Activated CD4-positive, alpha-beta memory T cell treated with anti-CD3 and anti-CD28 coated beads, Interleukin-2, amount 10 ng/mL, durations not matched to agents 7 days and 5 days (primary cell): Measurements from ENCODE around the gene MRPS11. TPM values are rescaled to one million over a fixed set of nuclear protein-coding genes. Genes with fewer than 3 reads are reported as not detected.

Source experiments
- CTCF ChIA-PET: fragments of 350-600 bp; sonication (Branson Sonifier 250); formaldehyde crosslinking; loops from one replicate; lab custom pipeline; 2021; ENCODE audit warnings: antibody characterized with exemption, inconsistent platforms; lab: Charles Lee
- POLR2A ChIA-PET: fragments of 350-600 bp; sonication (Branson Sonifier 250); formaldehyde crosslinking; loops from one replicate; lab custom pipeline; 2021; ENCODE audit warnings: antibody characterized with exemption; lab: Charles Lee
- DNase-seq: peaks from one replicate; pipeline ENCODE4 v3.0.0-alpha.2; 2020
- H3K27ac Mint-ChIP-seq: one replicate; pipeline ENCODE4 v1.8.0; 2021; ENCODE audit warnings: mild to moderate bottlenecking, mixed read lengths
- H3K27me3 Mint-ChIP-seq: one replicate; pipeline ENCODE4 v1.8.0; 2021; ENCODE audit warnings: mixed read lengths
- H3K36me3 Mint-ChIP-seq: one replicate; pipeline ENCODE4 v1.8.0; 2021; ENCODE audit warnings: low read depth, mixed read lengths
- H3K4me1 Mint-ChIP-seq: one replicate; pipeline ENCODE4 v1.8.0; 2021; ENCODE audit warnings: mixed read lengths
- H3K4me3 Mint-ChIP-seq: one replicate; pipeline ENCODE4 v1.8.0; 2021; ENCODE audit warnings: mild to moderate bottlenecking, mixed read lengths
- H3K9me3 Mint-ChIP-seq: one replicate; pipeline ENCODE4 v1.8.0; 2021; ENCODE audit warnings: mixed read lengths
- total RNA-seq, 2 experiments: library from RNA; stranded (reverse); gene quantifications; one replicate each; pipeline ENCODE4 v1.2.3, GENCODE V29; 2021

The MRPS11 gene
- total RNA-seq, 2 experiments from 2014 or later = 48.5 to 50.3 TPM

DNA sequence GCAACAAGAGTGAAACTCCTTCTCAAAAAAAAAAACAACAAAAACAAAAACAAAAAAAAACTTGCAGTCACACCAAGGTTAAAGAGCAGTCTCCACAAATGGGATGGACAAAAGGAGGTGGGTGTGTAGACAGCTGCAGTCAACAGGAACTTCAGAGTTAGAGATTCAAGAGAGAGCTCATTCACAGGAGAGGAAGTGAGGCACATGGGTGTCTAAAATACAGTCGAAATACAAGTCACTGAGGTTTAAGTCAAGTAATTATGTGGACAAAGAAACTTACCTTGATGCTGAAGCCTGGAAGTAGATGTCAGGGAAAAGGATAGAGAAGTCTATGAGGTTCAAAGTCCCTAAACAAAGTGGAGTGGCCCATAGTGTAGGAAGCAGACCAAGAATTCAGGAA lies 14.8 kb downstream of the MRPS11 start:
- CTCF ChIA-PET = no interaction called here
- POLR2A ChIA-PET = no interaction called here

DNA sequence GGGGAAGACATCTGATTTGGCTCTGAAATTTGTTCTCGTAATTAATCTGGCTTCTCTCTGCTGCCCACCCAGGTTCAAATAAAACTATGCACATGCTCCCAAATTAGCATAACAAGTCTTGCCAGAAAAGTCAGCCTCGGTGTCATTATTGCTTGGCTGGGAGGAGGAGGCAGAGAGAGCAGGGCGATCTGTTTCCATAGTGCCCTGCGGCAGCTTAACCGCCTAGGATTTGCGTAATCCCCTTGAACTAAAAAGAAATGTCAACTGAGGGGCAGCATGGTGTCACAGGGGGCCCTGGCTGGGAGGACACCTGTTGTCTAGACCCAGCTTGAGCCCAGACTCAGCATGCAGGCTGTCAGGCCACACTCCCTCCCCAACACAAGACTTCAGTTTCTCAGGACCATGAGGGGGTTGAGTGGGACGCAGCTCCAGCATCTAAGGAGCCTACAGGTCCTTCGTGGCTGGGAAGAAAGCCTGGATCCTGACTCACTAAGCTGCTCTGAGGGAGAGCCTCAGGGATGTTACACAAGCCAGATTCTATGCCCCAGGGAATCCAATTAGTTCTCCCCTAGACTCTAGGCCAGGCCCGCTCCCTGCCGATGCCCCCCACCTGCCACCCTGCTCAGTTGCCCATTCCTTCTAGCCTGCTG lies 17.3 kb downstream of the MRPS11 start:
- H3K4me3 Mint-ChIP-seq = no peak overlapping the region
- no peaks in the 10 kb centered on the region for H3K4me1 Mint-ChIP-seq
- ChIA-PET POLR2A (no interaction called here), CTCF (no interaction called here)
- no peaks in the 10 kb centered on the region for H3K27me3 Mint-ChIP-seq
- H3K36me3 Mint-ChIP-seq = no peaks in the 10 kb centered on the region
- no peaks in the 10 kb centered on the region for H3K9me3 Mint-ChIP-seq
- DNase-seq = no peak
- H3K27ac Mint-ChIP-seq = no peak overlapping the region

More for the DNA sequence above, 14.8 kb downstream of the MRPS11 start:
- Mint-ChIP-seq H3K4me3 (no peak overlapping the region), H3K9me3 (no peaks in the 10 kb centered on the region), H3K27ac (no peak overlapping the region), H3K36me3 (peaks cover 8% of the 10 kb centered on the region), H3K27me3 (no peaks in the 10 kb centered on the region), H3K4me1 (no peaks in the 10 kb centered on the region)
- DNase-seq = no peak

DNA sequence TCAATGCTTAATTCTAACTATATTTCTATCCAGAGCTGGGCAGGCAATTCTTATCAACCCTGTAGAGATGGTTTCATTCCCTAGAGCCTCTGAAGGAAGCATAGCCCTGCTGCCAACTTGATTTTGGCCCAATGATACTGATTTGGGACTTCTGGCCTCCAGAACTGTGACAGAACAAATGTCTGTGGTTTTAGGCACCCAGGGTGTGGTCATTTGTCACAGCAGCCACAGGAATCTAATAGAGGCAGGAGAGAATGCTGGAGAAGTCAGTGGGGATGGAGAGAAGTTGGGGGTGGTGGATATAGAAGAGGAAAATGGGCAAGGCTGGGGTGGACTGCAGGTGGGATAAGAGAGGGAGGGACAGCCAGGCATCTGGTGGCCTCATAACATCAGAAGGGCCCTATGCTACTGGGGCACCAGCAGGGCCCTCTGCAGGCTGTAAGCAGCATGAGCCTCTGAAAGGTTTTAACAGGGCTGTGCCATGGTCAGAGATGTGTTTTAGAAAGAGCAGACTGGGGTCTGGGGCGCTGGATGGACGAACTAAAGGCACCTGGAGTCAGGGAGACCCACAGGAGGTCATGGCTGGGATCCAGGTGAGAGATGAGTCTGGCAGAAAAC lies 19.8 kb downstream of the MRPS11 start:
- H3K4me3 Mint-ChIP-seq = no peak overlapping the region
- H3K4me1 Mint-ChIP-seq = no peaks in the 10 kb centered on the region
- H3K36me3 Mint-ChIP-seq = no peaks in the 10 kb centered on the region
- H3K27ac Mint-ChIP-seq = no peak overlapping the region
- no peaks in the 10 kb centered on the region for H3K9me3 Mint-ChIP-seq
- ChIA-PET CTCF (no interaction called here), POLR2A (no interaction called here)
- no peak for DNase-seq
- no peaks in the 10 kb centered on the region for H3K27me3 Mint-ChIP-seq

DNA sequence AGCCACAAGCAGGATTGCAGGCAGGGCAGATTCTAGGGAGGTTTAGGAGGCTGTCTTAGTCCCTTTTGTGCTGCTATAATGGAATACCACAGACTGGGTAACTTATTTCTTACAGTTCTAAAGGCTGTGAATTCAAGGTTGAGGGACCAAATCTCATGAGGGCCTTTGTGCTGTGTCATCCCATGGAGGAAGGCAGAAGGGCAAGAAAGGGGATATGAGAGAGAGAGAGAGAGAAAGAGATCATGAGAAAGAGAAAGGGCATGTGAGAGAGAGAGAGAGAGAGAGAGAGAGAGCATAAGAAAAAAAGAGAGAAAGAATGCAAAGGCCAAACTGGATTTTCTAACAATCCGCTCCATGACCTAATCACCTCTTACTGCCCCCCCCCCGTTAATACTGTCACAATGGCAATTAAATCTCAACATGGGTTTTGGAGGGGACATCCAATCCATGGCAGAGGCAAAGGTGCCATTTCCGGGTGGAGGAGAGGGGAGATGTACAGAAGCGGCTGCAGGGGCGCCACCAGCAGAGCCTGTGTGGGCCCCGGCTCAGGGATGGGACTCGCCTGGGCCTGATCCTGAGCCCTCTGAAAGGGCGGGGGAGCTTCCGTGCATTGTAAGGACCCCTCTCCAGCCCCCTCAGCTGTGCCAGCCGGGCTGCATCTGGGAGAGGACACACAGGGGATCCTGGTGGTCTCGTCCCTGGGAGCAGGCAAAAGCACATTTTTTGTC lies 20.5 kb downstream of the MRPS11 start:
- Mint-ChIP-seq H3K27ac (no peak overlapping the region), H3K27me3 (no peaks in the 10 kb centered on the region), H3K4me1 (no peaks in the 10 kb centered on the region), H3K36me3 (no peaks in the 10 kb centered on the region), H3K4me3 (no peak overlapping the region), H3K9me3 (no peaks in the 10 kb centered on the region)
- DNase-seq = no peak
- ChIA-PET CTCF (no interaction called here), POLR2A (no interaction called here)

DNA sequence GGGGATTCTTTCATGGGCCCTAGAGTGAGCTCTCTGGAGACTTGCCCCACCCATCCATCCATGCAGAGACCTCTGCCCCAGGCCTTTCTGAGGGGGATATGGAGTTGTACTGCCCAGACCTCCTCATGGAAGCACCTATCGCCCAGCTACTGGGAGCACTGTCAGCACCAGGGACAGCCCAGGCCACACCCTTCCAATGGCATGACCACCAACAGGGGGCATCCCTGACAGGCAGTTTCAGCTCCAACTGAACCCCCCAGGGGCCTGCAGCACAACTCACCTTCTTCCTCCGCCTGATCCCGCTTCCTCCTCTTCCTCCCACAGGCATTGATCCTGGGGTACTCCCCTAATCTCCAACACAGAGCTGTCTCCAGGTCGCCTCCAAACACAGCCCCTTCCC lies 21.8 kb downstream of the MRPS11 start:
- Mint-ChIP-seq H3K36me3 (no peaks in the 10 kb centered on the region), H3K9me3 (no peaks in the 10 kb centered on the region), H3K27me3 (no peaks in the 10 kb centered on the region), H3K4me1 (no peaks in the 10 kb centered on the region), H3K4me3 (no peak overlapping the region), H3K27ac (no peak overlapping the region)
- POLR2A ChIA-PET = no interaction called here
- CTCF ChIA-PET = no interaction called here
- DNase-seq = no peak

DNA sequence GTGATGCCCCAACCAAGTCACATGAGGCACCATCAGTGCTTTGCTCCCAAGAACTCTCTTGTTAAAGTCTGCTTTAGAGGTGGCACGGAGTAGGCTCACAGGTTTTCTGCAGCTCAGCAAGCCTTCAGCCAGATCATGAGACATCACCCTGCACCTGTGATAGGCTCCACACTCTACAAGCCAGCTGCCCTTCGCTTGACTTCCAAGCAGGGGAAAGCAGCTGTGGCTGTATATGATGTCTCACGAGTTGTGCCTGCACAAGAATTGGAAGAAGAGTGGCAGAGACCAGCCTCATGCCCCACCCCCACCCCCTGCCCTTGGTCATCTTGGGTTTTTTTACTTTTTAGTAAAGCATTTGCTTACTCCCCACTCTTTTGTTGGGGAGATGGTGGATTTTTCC lies 22.5 kb downstream of the MRPS11 start:
- Mint-ChIP-seq H3K4me3 (no peak overlapping the region), H3K4me1 (no peaks in the 10 kb centered on the region), H3K27me3 (no peaks in the 10 kb centered on the region), H3K27ac (no peak overlapping the region), H3K36me3 (no peaks in the 10 kb centered on the region), H3K9me3 (no peaks in the 10 kb centered on the region)
- no peak for DNase-seq
- POLR2A ChIA-PET = no interaction called here
- CTCF ChIA-PET = no interaction called here

DNA sequence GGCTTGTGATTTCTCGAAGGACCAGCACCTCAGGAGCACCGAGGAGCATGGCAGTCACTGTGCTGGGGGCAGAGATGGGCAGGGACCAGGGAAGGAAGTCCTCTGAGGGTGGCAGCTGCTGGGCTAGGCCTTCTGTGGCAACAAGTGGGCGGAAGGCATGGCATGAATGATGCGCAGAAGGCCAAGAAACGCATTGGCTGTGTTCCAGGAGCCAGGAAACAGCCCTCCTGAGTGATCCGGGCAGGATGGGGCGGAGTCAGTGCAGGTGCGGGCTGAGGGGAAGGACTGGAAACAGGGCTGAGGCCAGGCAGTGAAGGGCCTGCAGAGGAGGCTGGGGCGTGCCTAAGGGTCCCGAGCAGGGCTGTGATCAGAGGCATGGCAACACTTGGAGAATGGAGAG lies 23.6 kb downstream of the MRPS11 start:
- no peaks in the 10 kb centered on the region for H3K27me3 Mint-ChIP-seq
- H3K36me3 Mint-ChIP-seq = no peaks in the 10 kb centered on the region
- no peak for DNase-seq
- ChIA-PET CTCF (no interaction called here), POLR2A (no interaction called here)
- no peaks in the 10 kb centered on the region for H3K4me1 Mint-ChIP-seq
- no peaks in the 10 kb centered on the region for H3K9me3 Mint-ChIP-seq
- H3K27ac Mint-ChIP-seq = no peak overlapping the region
- H3K4me3 Mint-ChIP-seq = no peak overlapping the region

DNA sequence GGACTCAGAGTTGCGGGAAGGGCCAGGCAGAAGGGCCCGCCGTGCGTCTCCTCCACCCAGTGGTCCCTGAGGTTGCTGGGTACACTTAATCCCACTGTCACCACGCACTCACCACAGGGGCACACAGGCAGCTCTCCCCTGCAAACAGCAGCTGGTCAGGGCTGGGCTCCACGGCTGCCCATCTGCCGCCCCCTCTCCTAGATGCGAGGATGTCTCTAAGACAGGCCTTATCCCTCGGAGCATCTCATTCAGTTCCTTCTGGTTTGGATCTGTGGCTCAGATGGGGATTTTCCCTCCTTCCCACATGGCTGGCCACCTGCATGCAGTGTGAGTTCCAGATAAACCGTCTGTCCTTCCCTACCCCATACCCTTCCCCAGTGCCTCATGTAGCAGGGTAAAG lies 26.3 kb downstream of the MRPS11 start:
- Mint-ChIP-seq H3K9me3 (no peaks in the 10 kb centered on the region), H3K27ac (no peak overlapping the region), H3K4me3 (no peak overlapping the region), H3K4me1 (no peaks in the 10 kb centered on the region), H3K36me3 (no peaks in the 10 kb centered on the region), H3K27me3 (no peaks in the 10 kb centered on the region)
- DNase-seq = no peak
- CTCF ChIA-PET = no interaction called here
- POLR2A ChIA-PET = no interaction called here

DNA sequence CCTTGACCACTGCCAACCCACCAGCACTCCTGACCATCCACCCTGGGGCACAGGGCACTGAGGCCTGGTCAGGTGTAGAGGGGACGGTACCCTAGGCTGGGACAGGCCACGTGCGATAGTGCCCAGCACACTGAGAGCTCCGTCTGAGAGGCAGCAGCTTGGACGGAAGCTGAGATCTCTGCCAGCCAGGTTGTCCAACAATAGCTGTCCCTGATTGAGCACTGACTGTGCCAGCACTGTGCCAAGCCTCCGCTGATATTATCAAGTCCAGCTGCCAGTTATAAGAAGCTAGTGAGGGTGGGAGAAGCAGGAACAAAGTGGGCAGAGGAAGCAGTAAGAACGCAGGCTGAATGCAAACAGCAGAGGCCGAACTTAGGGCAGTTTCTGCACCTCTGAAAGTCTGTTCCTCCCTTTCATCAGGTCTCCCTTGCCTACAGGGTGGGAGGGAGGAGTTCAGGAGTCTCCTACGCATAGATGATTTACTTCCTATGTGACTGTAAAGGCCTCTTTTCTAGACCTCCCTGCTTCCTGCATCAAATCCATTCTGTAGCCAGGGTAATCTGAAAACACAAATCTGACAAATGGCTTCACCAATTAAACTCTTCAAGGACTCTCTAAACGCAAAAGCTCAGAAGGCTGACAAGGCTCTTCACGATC lies 29.7 kb downstream of the MRPS11 start:
- Mint-ChIP-seq H3K27ac (no peak overlapping the region), H3K27me3 (no peaks in the 10 kb centered on the region), H3K9me3 (no peaks in the 10 kb centered on the region), H3K4me3 (no peak overlapping the region), H3K4me1 (no peaks in the 10 kb centered on the region), H3K36me3 (no peaks in the 10 kb centered on the region)
- ChIA-PET POLR2A (no interaction called here), CTCF (no interaction called here)
- no peak for DNase-seq

DNA sequence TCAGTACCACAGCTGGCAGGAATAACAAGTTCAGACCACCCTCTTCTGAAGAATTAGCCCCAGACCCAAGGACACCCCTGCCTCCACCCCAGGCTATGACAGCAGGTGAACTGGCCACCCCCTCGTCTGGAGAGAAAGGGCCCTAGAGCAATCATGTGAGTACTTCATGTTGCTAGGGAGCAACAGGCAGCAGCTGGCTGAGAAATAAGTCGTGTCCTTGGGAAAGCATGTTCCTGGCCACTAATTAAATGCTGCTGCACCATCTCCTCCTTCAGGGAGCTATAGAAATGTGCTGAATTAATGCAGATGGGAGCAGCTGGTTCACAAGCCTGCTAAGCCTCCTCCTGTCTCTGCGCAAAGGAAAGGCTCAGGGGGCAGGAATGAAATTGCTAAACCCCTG lies 31.5 kb downstream of the MRPS11 start:
- Mint-ChIP-seq H3K27me3 (no peaks in the 10 kb centered on the region), H3K36me3 (no peaks in the 10 kb centered on the region), H3K27ac (no peak overlapping the region), H3K9me3 (no peaks in the 10 kb centered on the region), H3K4me1 (no peaks in the 10 kb centered on the region), H3K4me3 (no peak overlapping the region)
- no peak for DNase-seq
- POLR2A ChIA-PET = no interaction called here
- CTCF ChIA-PET = no interaction called here

DNA sequence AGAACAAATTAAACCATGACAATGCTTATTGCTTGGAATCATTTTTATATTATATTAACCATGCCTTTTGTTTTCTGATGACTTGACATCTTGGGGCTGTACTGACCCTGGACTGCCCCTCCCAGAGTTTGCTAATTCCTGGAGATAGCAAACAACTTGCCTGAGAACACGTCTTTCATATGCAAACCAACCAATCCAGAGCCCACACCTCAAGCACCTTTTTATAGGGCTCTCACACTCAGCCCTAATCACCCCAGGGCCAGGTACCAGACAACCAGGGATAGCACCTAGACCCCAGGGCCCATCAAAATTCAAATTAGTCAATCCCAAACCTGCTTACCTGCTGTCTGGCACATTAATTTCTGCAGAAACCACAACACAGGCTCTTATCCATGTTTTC lies 36.9 kb downstream of the MRPS11 start:
- DNase-seq = no peak
- no peaks in the 10 kb centered on the region for H3K4me1 Mint-ChIP-seq
- no peak overlapping the region for H3K4me3 Mint-ChIP-seq
- H3K36me3 Mint-ChIP-seq = no peaks in the 10 kb centered on the region
- no peaks in the 10 kb centered on the region for H3K27me3 Mint-ChIP-seq
- ChIA-PET CTCF (no interaction called here), POLR2A (no interaction called here)
- H3K9me3 Mint-ChIP-seq = no peaks in the 10 kb centered on the region
- H3K27ac Mint-ChIP-seq = no peak overlapping the region

DNA sequence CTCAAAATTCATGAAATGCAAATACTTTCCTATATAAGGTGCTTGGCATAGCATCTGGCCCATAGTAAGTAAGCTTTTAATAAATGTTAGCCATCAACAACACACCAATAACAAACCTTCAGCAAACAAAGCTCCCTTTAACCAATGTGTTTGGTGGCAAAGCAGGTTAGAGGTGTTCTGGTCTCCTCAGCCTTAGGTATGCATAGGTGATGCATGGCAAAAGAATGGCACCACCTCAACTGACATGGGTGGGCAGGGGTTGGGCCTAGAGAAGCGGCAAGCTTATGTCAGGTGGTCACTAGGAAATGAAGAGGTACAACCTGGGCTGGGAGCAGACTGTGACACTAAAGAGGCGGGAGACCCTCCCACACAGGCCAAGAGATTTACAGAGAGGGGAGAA lies 38.2 kb downstream of the MRPS11 start:
- ChIA-PET POLR2A (no interaction called here), CTCF (no interaction called here)
- Mint-ChIP-seq H3K4me1 (no peaks in the 10 kb centered on the region), H3K27ac (no peak overlapping the region), H3K36me3 (no peaks in the 10 kb centered on the region), H3K4me3 (no peak overlapping the region), H3K9me3 (no peaks in the 10 kb centered on the region), H3K27me3 (no peaks in the 10 kb centered on the region)
- no peak for DNase-seq

DNA sequence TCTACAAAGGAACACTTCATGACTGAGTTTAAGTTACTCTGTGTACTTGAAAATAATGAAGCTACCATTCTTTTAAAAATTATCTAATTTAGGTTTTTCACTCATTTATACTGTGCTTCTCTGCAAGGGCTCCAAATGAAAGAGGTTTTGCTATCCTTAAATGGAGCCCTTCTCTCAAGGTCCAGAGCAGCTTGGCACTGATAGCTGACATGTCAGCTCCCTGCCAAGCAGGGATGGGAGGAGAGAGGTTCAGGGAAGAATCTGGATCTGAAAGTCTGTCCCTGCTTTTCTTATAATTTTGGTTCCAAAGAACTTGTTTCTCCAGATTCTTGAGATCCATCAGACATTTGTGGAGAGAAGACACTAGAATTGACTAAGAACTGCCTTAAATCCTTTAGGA lies 39.1 kb downstream of the MRPS11 start:
- Mint-ChIP-seq H3K9me3 (no peaks in the 10 kb centered on the region), H3K36me3 (no peaks in the 10 kb centered on the region), H3K4me1 (no peaks in the 10 kb centered on the region), H3K27me3 (no peaks in the 10 kb centered on the region), H3K27ac (no peak overlapping the region), H3K4me3 (no peak overlapping the region)
- no peak for DNase-seq
- POLR2A ChIA-PET = no interaction called here
- CTCF ChIA-PET = no interaction called here
